ENCODE measurements around the gene ZNF827.

ZNF827 gene

GRCh38 chr4:145723336-145723735, 215.3 kb downstream of the ZNF827 start:
- DNase-seq (ENCODE audit: low read depth in 2 of 3, low spot score in 2 of 3), result no peak

GRCh38 chr4:145722561-145722960, 216.1 kb downstream of the ZNF827 start:
- no peak for DNase-seq (ENCODE audit: low read depth in 2 of 3, low spot score in 2 of 3)

- DNase-seq (ENCODE audit: low read depth in 2 of 3, low spot score in 2 of 3), result no peak
Observed at GRCh38 chr4:145720656-145721055, 218.0 kb downstream of the ZNF827 start.

DNA sequence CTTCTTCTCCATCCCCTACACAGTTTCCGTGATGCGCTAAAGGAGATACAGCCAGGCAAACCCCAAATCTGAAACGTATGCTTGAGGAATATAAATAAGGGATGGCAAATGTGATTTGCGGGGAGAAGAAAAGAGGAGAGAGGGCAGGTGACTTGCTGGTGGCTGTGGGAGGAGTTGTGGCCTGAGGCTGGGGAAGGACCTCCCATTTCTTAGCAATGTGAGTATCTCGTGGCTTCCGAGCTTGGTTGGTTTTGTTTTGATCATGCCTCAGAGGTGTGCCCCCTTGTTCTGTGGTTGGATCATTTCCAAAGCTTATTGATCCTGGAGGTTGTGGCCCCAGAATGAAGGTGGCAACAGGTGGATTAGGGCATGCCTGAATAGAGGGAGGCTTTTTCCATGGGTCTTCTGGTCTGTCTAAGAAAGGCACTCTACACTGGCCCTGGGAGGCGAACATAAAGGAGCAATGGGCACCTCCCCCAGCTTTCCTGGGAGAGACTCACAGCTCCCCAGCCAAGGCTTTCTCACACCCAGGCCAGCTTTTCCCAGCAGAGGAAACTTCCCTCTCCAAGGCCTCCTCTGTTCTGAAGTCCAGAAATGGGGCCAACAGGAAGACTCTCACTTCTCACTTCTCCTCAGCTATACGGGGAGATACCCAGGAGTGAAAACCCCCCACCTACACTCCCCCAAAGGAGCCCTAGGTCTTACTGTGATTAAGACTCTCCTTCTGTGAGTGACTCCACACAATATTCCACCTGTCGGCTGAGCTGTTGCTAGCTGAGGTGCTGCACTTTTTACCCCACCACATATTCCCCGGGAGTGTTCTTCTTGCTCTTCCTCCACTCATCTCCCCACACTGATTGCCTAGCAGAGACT, 218.6 kb downstream of the ZNF827 start:
- peak in 1 of 3 experiments; percentile 30 for DNase-seq (ENCODE audit: low read depth in 2 of 3, low spot score in 2 of 3)

GRCh38 chr4:145716661-145717200, 221.9 kb downstream of the ZNF827 start:
- no peak for DNase-seq (ENCODE audit: low read depth in 2 of 3, low spot score in 2 of 3)

GRCh38 chr4:145716200-145716599, 222.4 kb downstream of the ZNF827 start:
- DNase-seq (ENCODE audit: low read depth in 2 of 3, low spot score in 2 of 3), result no peak

GRCh38 chr4:145709843-145710242, 228.8 kb downstream of the ZNF827 start:
- DNase-seq (ENCODE audit: low read depth in 2 of 3, low spot score in 2 of 3), result no peak

DNA sequence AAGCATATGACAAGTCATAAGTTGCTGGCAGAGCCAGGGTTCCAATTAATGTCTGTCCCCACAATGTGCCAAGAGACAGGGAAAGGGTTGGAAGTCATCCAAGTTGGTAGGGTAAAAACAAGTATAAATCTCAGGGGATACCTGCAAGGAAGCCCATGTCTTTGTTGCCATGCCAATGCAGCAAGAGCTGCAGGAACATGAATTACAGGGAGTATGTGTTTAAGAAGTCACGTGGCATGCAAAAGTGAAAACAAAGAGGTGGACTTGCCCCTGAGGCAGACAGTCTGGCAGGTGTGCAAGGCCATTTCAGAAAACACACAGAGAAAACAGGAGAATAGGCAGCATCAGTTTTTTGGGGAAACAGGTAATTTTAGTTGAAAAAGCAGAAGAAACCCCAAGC, 229.3 kb downstream of the ZNF827 start:
- DNase-seq (ENCODE audit: low read depth in 2 of 3, low spot score in 2 of 3), result no peak
